Keratinocyte (primary cell): Measurements from ENCODE around the gene TUBGCP3. TPM values are rescaled to one million over a fixed set of nuclear protein-coding genes. Genes with fewer than 3 reads are reported as not detected.

Experiments used
- DNase-seq: peaks from one replicate; pipeline ENCODE4 v3.0.0-alpha.2; 2011; ENCODE audit warnings: low read depth, missing footprints, low spot score
- FAIRE-seq: peaks from 2 replicates; lab custom pipeline; 2011; peaks lifted over from hg19 to GRCh38; lab: Jason Lieb, UNC
- H2AFZ ChIP-seq: 2 replicates; pipeline ENCODE4 v1.6.0; 2012; ENCODE audit warnings: low read length, control low read depth, inconsistent platforms; ENCODE audit not compliant: control insufficient read depth
- H3K27ac ChIP-seq: 2 replicates; pipeline ENCODE4 v1.5.1; 2011; ENCODE audit warnings: low read length; ENCODE audit not compliant: control insufficient read depth, insufficient read depth
- H3K27me3 ChIP-seq: 3 replicates; pipeline ENCODE4 v1.6.0; 2011; ENCODE audit warnings: low read length; ENCODE audit not compliant: control insufficient read depth, insufficient read depth; ENCODE audit errors: extremely low read depth
- H3K36me3 ChIP-seq, 2 experiments: 2 replicates in 1 of 2; 3 replicates in 1 of 2; pipeline ENCODE4 v1.5.1; 2011; ENCODE audit warnings: low read length in 2 of 2, mild to moderate bottlenecking in 1 of 2; ENCODE audit not compliant: control insufficient read depth in 2 of 2, insufficient read depth in 2 of 2; ENCODE audit errors: extremely low read depth in 1 of 2
- H3K4me1 ChIP-seq: 3 replicates; pipeline ENCODE4 v1.5.1; 2011; ENCODE audit warnings: low read length; ENCODE audit not compliant: control insufficient read depth, insufficient read depth; ENCODE audit errors: extremely low read depth
- H3K4me2 ChIP-seq: 3 replicates; pipeline ENCODE4 v1.6.0; 2011; ENCODE audit warnings: low read depth, low read length; ENCODE audit not compliant: control insufficient read depth, insufficient read depth; ENCODE audit errors: extremely low read depth
- H3K4me3 ChIP-seq, 3 experiments: fragments of 200-600 bp in 1 of 3; sonication (generic) in 1 of 3; 2 replicates in 2 of 3; 3 replicates in 1 of 3; pipeline ENCODE4 v1.5.1; 2011 to 2016; ENCODE audit warnings: low read length in 3 of 3, mild to moderate bottlenecking in 3 of 3, control low read depth in 2 of 3, inconsistent platforms in 1 of 3, low read depth in 1 of 3, mixed read lengths in 1 of 3, mixed run types in 1 of 3, moderate library complexity in 1 of 3; ENCODE audit not compliant: control insufficient read depth in 2 of 3, insufficient read depth in 2 of 3; ENCODE audit errors: extremely low read depth in 1 of 3
- H3K79me2 ChIP-seq: 2 replicates; pipeline ENCODE4 v1.6.0; 2012; ENCODE audit warnings: low read length; ENCODE audit not compliant: control insufficient read depth, insufficient read depth
- H3K9ac ChIP-seq: 3 replicates; pipeline ENCODE4 v1.6.0; 2011; ENCODE audit warnings: low read length; ENCODE audit not compliant: control insufficient read depth, insufficient read depth; ENCODE audit errors: extremely low read depth
- H3K9me1 ChIP-seq: 3 replicates; pipeline ENCODE4 v1.6.0; 2011; ENCODE audit warnings: low read length; ENCODE audit not compliant: control insufficient read depth, insufficient read depth; ENCODE audit errors: extremely low read depth
- H3K9me3 ChIP-seq: 2 replicates; pipeline ENCODE4 v1.5.1; 2012; ENCODE audit warnings: low read depth, low read length; ENCODE audit not compliant: control insufficient read depth
- H4K20me1 ChIP-seq: 3 replicates; pipeline ENCODE4 v1.6.0; 2011; ENCODE audit warnings: low read length; ENCODE audit not compliant: control insufficient read depth, insufficient read depth; ENCODE audit errors: extremely low read depth
- EZH2 ChIP-seq: IDR thresholded peaks from one replicate; pipeline ENCODE4 v1.6.1; 2012; ENCODE audit warnings: inconsistent platforms, mild to moderate bottlenecking, low read length, moderate library complexity
- dilution Hi-C: fragments of 300-500 bp; cut with MboI; formaldehyde crosslinking; loops from one replicate; pipeline ENCODE4 v1.7.0; 2020; ENCODE audit warnings: low sequenced_read_pairs; ENCODE audit not compliant: extremely low pct_ligation_motif_present
- polyA plus RNA-seq, 5 experiments: library from polyadenylated mRNA; depleted of rRNA in 3 of 5; stranded (reverse) in 3 of 5; stranded (forward) in 1 of 5; unstranded in 1 of 5; fragments of >200 nt; gene quantifications; 1 replicate in 1 of 5; 2 replicates in 3 of 5; 3 replicates in 1 of 5; pipeline versions ENCODE4 v1.2.1 to v1.2.3, GENCODE V29; 2011 to 2012; ENCODE audit warnings: missing spikeins in 2 of 5, low read depth in 1 of 5, low replicate concordance in 1 of 5
- TF ChIP-seq, protein P1 (sequence below), 3 experiments: IDR thresholded peaks in 1 of 3; conservative IDR thresholded peaks in 1 of 3; optimal IDR thresholded peaks in 1 of 3; 2 replicates in 2 of 3; 3 replicates in 1 of 3; pipeline versions ENCODE3 to v1.5.1; 2011; ENCODE audit warnings: low read length in 3 of 3, mild to moderate bottlenecking in 3 of 3, moderate library complexity in 2 of 3, control low read depth in 1 of 3, inconsistent platforms in 1 of 3; ENCODE audit not compliant: insufficient read depth in 2 of 3; ENCODE audit errors: extremely low read depth in 1 of 3

The TUBGCP3 gene
- polyA plus RNA-seq, 1 donor (not counting 4 experiments of a cell fraction or from before 2014, with no cell fraction given): 14.0 TPM

DNA sequence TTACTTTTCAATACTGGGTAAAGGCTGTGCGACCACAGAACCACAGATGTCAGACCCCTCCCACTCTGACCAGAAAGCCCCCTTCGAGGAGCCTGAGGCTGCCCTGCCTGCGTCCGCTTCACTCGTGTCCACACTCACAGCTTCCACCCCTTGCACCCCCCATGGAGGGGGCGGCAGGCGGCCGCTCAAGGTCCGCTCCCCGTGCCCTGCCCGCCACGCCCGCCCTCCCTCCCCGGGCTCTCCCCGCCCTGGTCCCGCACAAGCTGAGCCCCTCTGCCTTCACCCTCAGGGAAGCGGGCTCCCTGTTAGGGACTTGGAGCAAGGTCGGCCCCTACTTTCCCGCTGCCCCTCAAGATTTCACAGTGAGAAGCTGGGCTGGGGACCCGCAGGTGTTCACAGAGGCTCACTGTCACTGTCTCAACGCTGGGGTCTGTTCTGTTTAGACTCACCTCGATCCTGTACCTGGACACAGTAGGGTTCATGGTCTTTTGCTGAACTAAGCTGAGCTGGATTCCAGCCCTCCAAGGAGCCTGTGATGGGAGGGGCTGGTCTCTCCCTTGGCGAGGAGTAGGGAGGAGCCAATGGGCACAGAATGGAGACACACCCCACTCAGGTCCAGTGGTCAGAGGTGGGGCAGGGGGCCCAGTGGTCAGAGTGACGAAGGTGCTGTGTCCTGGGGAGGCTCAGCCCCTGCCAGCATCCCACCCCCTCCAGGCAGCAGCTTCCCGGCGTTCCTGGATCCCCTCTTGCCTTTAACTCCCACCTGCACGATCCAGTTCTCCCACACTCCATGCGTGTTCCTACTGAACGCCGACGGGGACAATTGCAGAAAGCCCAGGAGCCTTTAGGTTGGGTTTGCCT, 142.3 kb downstream of the TUBGCP3 start:
- FAIRE-seq (no peak), DNase-seq (no peak)
- Histone ChIP-seq H3K27me3 (peaks cover 20% of the 10 kb centered on the region), H3K4me1 (no peaks in the 10 kb centered on the region), H2AFZ (no peak overlapping the region), H3K27ac (no peak overlapping the region), H3K9ac (no peak overlapping the region), H3K9me1 (no peaks in the 10 kb centered on the region), H3K79me2 (no peaks in the 10 kb centered on the region), H4K20me1 (no peaks in the 10 kb centered on the region), H3K4me2 (no peak overlapping the region), H3K9me3 (no peaks in the 10 kb centered on the region), H3K4me3 (no peak overlapping the region), H3K36me3 (no peaks in the 10 kb centered on the region)
- dilution Hi-C loops: no loop called here
- TF ChIP-seq, protein P1, sequence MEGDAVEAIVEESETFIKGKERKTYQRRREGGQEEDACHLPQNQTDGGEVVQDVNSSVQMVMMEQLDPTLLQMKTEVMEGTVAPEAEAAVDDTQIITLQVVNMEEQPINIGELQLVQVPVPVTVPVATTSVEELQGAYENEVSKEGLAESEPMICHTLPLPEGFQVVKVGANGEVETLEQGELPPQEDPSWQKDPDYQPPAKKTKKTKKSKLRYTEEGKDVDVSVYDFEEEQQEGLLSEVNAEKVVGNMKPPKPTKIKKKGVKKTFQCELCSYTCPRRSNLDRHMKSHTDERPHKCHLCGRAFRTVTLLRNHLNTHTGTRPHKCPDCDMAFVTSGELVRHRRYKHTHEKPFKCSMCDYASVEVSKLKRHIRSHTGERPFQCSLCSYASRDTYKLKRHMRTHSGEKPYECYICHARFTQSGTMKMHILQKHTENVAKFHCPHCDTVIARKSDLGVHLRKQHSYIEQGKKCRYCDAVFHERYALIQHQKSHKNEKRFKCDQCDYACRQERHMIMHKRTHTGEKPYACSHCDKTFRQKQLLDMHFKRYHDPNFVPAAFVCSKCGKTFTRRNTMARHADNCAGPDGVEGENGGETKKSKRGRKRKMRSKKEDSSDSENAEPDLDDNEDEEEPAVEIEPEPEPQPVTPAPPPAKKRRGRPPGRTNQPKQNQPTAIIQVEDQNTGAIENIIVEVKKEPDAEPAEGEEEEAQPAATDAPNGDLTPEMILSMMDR (optimal IDR thresholded peaks at IDR 0.05 in 1 of 3, IDR thresholded peaks at IDR 0.05 in 1 of 3, conservative IDR thresholded peaks at IDR 0.05 in 1 of 3; ENCODE audit: extremely low read depth in 1 of 3, insufficient read depth in 2 of 3, low read length in 3 of 3): no peak
- TF ChIP-seq EZH2: no peak

DNA sequence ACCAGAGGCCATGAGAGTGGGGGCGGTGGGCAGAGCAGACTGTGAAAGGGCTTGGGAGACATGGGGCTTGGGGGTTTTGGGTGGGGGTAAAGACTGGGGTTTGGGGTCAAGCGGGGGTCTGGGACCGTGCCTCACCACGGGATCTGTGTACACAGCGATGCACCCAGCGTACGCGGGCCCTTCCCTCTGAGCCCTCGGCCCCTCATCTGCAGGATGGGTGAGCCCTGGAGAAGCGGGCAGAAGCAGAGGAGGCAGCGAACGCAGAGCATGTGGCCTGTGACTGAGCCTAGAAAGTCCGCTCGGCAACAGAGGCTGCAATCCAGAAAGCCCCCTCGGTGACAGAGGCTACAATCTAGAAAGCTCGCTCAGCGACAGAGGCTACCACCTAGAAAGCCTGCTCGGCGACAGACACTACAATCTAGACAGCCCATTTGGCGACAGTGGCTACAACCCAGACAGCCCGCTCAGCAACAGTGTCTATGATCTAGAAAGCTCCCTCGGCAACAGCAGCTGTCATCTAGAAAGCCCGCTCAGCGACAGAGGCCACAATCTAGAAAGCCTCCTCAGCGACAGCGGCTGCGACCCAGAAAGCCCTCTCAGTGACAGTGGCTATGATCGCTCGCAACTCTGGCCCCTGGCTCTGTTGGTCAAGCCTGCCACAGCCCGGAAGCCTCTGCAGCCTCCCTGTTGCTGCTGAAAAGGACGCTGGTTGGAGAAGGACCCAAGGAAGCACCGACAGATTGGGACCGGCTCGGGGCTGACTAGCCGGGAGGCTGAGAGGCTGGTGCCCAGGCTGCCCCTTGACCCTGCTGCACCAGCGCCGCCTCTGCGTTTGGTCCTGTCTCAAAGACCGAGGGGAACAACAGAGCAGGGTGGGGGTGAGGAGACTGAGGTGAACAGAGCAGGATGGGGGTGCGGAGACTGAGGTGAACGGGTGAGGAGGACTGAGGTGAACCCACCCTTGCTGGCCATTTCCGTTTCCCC, 143.2 kb downstream of the TUBGCP3 start:
- no peak overlapping the region for H3K9ac ChIP-seq
- FAIRE-seq: no peak
- no peaks in the 10 kb centered on the region for H3K9me3 ChIP-seq
- no peaks in the 10 kb centered on the region for H3K9me1 ChIP-seq
- no peak overlapping the region for H3K4me2 ChIP-seq
- H2AFZ ChIP-seq: no peak overlapping the region
- dilution Hi-C loops: no loop called here
- H3K79me2 ChIP-seq: no peaks in the 10 kb centered on the region
- no peak for DNase-seq
- no peak for TF ChIP-seq EZH2
- TF ChIP-seq, protein P1 (optimal IDR thresholded peaks at IDR 0.05 in 1 of 3, IDR thresholded peaks at IDR 0.05 in 1 of 3, conservative IDR thresholded peaks at IDR 0.05 in 1 of 3; ENCODE audit: extremely low read depth in 1 of 3, insufficient read depth in 2 of 3, low read length in 3 of 3): no peak
- H3K36me3 ChIP-seq: no peaks in the 10 kb centered on the region
- H3K4me1 ChIP-seq: no peaks in the 10 kb centered on the region
- H3K4me3 ChIP-seq: no peak overlapping the region
- H3K27ac ChIP-seq: no peak overlapping the region
- no peaks in the 10 kb centered on the region for H4K20me1 ChIP-seq
- H3K27me3 ChIP-seq: peaks cover 18% of the 10 kb centered on the region
